Thyroid gland (tissue), 4 donors: ENCODE data around the gene HSBP1. TPM values are rescaled to one million over a fixed set of nuclear protein-coding genes. Genes with fewer than 3 reads are reported as not detected.

Source experiments
- DNase-seq, 2 donors: peaks; one replicate each; pipeline ENCODE4 v3.0.0-alpha.2; 2019
- H3K27ac ChIP-seq, 3 donors: fragments of 200-600 bp; sonication (generic); 1 replicate in 2 of 3; 2 replicates in 1 of 3; pipeline ENCODE4 v1.5.1; 2016 to 2019; ENCODE audit warnings: mild to moderate bottlenecking in 1 of 3, moderate library complexity in 1 of 3
- H3K27me3 ChIP-seq: fragments of 200-600 bp; sonication (generic); one replicate; pipeline ENCODE4 v1.5.1; 2019
- H3K36me3 ChIP-seq, 2 donors: fragments of 200-600 bp; sonication (generic); one replicate each; pipeline ENCODE4 v1.5.1; 2016 to 2019
- H3K4me1 ChIP-seq, 2 donors: fragments of 200-600 bp; sonication (generic); one replicate each; pipeline ENCODE4 v1.5.1; 2017 to 2019
- H3K4me3 ChIP-seq, 3 donors: fragments of 200-600 bp; sonication (generic); replicated peaks in 1 of 3; 1 replicate in 2 of 3; 2 replicates in 1 of 3; pipeline ENCODE4 v1.5.1; 2016; ENCODE audit warnings: mild to moderate bottlenecking in 1 of 3
- H3K9me3 ChIP-seq: fragments of 200-600 bp; sonication (generic); one replicate; pipeline ENCODE4 v1.5.1; 2017
- POLR2A ChIP-seq, 2 donors: fragments of 450-650 bp; IDR thresholded peaks; one replicate each; pipeline ENCODE4 v1.6.1; 2017; ENCODE audit warnings: antibody characterized with exemption in 2 of 2, mild to moderate bottlenecking in 2 of 2, moderate library complexity in 1 of 2
- WGBS, 2 donors: methylation state at CpG; one replicate each; pipeline ENCODE4 v1.1.5; 2017; 5-methylcytosine and 5-hydroxymethylcytosine counted together
- intact Hi-C: fragments of 100-400 bp; cut with DNase I; formaldehyde crosslinking; loops from one replicate; pipeline ENCODE4 v1.15.1; 2023
- total RNA-seq, 4 donors: library from RNA; depleted of rRNA; stranded (reverse); fragments of >200 nt; gene quantifications; one replicate each; pipeline ENCODE4 v1.2.3, GENCODE V29; 2016
- TF ChIP-seq, protein P1 (sequence below), 6 experiments: fragments of 200-600 bp in 3 of 6; fragments of 450-650 bp in 3 of 6; sonication (generic) in 3 of 6; IDR thresholded peaks; one replicate each; pipeline ENCODE4 v1.5.1; 2016 to 2019; ENCODE audit warnings: antibody characterized with exemption in 6 of 6, mild to moderate bottlenecking in 2 of 6, inconsistent platforms in 1 of 6, moderate library complexity in 1 of 6

Gene HSBP1
- total RNA-seq, 4 donors from 2014 or later: 17.7 to 50.7 (median 23.9) TPM

DNA sequence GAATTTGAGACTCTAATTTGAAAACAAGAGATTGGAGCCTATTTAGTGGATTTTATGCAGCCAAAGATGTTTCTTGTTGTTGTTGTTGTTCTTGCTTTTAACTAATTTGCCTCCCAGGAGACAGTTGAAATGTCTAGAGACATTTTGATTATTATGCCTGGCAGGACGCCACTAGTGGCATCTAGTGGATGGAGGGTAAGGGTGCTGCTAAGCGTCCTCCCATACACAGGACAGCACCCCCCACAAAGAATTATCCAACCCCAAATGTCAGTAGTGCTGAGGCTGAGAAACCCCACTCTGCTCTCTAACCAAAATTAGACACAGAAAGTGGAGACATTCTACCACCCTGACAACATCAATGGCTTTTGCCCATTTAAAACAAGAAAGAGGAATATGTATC lies 15.4 kb upstream of the HSBP1 start:
- Histone ChIP-seq H3K36me3 (no peaks in the 10 kb centered on the region), H3K27me3 (no peaks in the 10 kb centered on the region), H3K4me3 (no peak overlapping the region), H3K9me3 (no peaks in the 10 kb centered on the region), H3K27ac (no peak overlapping the region), H3K4me1 (no peaks in the 10 kb centered on the region)
- DNase-seq: no peak
- intact Hi-C loops: no loop called here
- no peak for TF ChIP-seq POLR2A (IDR thresholded peaks at IDR 0.05)
- TF ChIP-seq, protein P1, sequence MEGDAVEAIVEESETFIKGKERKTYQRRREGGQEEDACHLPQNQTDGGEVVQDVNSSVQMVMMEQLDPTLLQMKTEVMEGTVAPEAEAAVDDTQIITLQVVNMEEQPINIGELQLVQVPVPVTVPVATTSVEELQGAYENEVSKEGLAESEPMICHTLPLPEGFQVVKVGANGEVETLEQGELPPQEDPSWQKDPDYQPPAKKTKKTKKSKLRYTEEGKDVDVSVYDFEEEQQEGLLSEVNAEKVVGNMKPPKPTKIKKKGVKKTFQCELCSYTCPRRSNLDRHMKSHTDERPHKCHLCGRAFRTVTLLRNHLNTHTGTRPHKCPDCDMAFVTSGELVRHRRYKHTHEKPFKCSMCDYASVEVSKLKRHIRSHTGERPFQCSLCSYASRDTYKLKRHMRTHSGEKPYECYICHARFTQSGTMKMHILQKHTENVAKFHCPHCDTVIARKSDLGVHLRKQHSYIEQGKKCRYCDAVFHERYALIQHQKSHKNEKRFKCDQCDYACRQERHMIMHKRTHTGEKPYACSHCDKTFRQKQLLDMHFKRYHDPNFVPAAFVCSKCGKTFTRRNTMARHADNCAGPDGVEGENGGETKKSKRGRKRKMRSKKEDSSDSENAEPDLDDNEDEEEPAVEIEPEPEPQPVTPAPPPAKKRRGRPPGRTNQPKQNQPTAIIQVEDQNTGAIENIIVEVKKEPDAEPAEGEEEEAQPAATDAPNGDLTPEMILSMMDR (IDR thresholded peaks at IDR 0.05): no peak
- WGBS, 2 donors: 80 to 91% methylated on average over 2 of the region's 2 CpGs

DNA sequence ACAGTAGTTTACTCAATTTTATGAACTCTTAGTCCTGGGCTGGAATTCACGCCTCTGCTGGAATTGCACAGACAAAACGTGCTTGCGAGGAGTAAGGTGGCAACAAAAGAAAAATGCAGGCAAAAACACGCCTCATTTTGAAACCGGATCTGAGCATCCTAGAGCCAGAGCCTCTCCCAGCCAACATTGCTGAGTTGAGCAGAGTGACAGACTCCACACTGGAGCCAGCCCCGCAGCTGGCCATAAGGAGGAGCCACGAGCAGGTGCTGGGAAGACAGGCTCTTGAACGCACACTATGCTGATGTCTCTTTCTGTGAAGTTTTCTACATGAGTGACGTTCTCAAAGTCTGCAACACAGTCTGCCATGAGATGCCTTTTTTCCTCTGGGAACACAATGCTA lies 14.6 kb upstream of the HSBP1 start:
- no peaks in the 10 kb centered on the region for H3K27me3 ChIP-seq
- 73 to 77% methylated on average over 9 of the region's 9 CpGs for WGBS, 2 donors

DNA sequence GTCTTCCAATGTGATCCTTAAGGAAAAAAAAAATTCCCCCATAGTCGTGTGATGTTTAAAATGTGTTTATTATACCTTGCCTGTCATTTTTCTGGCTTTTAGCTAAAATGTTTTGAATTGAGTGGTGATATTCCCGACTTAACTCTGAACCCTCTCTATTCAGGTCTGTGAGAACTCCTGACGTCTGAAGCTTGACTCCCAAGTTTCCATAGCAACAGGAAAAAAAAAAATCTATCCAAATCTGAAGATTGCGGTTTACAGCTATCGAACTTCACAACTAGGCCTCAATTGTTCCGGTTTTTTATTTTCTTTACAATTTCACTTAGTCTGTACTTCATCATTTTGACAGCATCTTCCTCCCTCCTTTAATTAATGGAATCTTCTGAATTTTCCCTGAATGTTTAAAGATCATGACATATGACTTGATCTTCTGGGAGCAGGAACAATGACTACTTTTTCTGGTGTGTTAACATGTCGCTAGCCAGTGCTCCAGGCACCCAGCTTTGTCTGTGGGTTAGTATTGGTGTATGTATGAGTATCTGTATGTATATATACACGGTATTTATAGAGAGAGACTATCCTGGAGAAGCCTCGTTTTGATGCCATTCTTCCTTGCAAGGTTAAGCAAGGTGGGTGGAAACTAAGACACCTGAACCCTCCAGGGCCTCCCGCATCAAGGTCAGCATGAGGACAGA lies 12.8 kb upstream of the HSBP1 start:
- TF ChIP-seq, protein P1 (IDR thresholded peaks at IDR 0.05): no peak
- TF ChIP-seq POLR2A (IDR thresholded peaks at IDR 0.05): no peak
- DNase-seq: no peak
- no peaks in the 10 kb centered on the region for H3K27me3 ChIP-seq
- no peak overlapping the region for H3K27ac ChIP-seq
- intact Hi-C loops: no loop called here
- H3K36me3 ChIP-seq: no peaks in the 10 kb centered on the region
- H3K4me3 ChIP-seq: no peak overlapping the region
- WGBS, 2 donors: 76 to 78% methylated on average over 10 of the region's 10 CpGs
- no peaks in the 10 kb centered on the region for H3K9me3 ChIP-seq
- no peaks in the 10 kb centered on the region for H3K4me1 ChIP-seq

More for the DNA sequence above, 14.6 kb upstream of the HSBP1 start:
- DNase-seq: no peak
- TF ChIP-seq POLR2A (IDR thresholded peaks at IDR 0.05): no peak
- TF ChIP-seq, protein P1 (IDR thresholded peaks at IDR 0.05): no peak
- intact Hi-C loops: no loop called here
- Histone ChIP-seq H3K4me3 (no peak overlapping the region), H3K36me3 (no peaks in the 10 kb centered on the region), H3K9me3 (no peaks in the 10 kb centered on the region), H3K4me1 (no peaks in the 10 kb centered on the region), H3K27ac (no peak overlapping the region)

DNA sequence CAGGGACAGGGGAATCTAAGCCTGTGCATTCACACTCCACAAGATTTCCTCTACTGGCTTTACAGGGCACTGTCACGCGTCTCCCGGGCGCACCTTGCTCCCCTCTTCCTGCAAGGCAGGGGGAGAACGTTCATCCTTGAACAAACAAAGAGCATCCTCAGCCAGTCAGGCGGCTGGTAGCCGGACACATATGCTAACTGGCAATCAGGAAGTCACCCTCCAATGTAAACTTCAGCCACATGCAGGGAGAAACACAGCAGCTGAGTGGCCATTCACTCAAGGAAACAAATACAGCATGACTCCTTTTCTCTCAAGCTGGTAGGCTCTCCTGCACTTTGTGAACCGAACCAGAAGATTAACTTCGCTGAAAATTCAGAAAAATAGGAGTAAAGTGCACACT lies 10.8 kb upstream of the HSBP1 start:
- 33 to 48% methylated on average over 9 of the region's 9 CpGs for WGBS, 2 donors
- no peak for DNase-seq
- Histone ChIP-seq H3K4me1 (peaks cover 0 to under 1% of the 10 kb centered on the region in 2 donors), H3K27ac (no peak overlapping the region), H3K9me3 (no peaks in the 10 kb centered on the region), H3K36me3 (no peaks in the 10 kb centered on the region), H3K27me3 (no peaks in the 10 kb centered on the region), H3K4me3 (no peak overlapping the region)
- TF ChIP-seq, protein P1 (IDR thresholded peaks at IDR 0.05): no peak
- no peak for TF ChIP-seq POLR2A (IDR thresholded peaks at IDR 0.05)
- intact Hi-C loops: no loop called here

GRCh38 chr16:83799336-83799735 lies 8.4 kb upstream of the HSBP1 start:
- no peaks in the 10 kb centered on the region for H3K27me3 ChIP-seq
- 91 to 98% methylated on average over 1 of the region's 1 CpG for WGBS, 2 donors
- intact Hi-C loops: no loop called here

More at GRCh38 chr16:83799336-83799735, 8.4 kb upstream of the HSBP1 start:
- no peaks in the 10 kb centered on the region for H3K9me3 ChIP-seq
- H3K4me1 ChIP-seq: peaks cover 0 to 8% of the 10 kb centered on the region in 2 donors
- H3K27ac ChIP-seq: no peak overlapping the region
- H3K36me3 ChIP-seq: no peaks in the 10 kb centered on the region
- no peak for DNase-seq
- TF ChIP-seq, protein P1 (IDR thresholded peaks at IDR 0.05): no peak
- no peak for TF ChIP-seq POLR2A (IDR thresholded peaks at IDR 0.05)
- H3K4me3 ChIP-seq: no peak overlapping the region
